ENCODE measurements around the gene AHNAK.

The AHNAK gene

GRCh38 chr11:62542750-62543567 is 3.6 kb downstream of the AHNAK start:
- DNase-seq (ENCODE audit: low spot score): peak; percentile 83
- TF ChIP-seq, protein P1, sequence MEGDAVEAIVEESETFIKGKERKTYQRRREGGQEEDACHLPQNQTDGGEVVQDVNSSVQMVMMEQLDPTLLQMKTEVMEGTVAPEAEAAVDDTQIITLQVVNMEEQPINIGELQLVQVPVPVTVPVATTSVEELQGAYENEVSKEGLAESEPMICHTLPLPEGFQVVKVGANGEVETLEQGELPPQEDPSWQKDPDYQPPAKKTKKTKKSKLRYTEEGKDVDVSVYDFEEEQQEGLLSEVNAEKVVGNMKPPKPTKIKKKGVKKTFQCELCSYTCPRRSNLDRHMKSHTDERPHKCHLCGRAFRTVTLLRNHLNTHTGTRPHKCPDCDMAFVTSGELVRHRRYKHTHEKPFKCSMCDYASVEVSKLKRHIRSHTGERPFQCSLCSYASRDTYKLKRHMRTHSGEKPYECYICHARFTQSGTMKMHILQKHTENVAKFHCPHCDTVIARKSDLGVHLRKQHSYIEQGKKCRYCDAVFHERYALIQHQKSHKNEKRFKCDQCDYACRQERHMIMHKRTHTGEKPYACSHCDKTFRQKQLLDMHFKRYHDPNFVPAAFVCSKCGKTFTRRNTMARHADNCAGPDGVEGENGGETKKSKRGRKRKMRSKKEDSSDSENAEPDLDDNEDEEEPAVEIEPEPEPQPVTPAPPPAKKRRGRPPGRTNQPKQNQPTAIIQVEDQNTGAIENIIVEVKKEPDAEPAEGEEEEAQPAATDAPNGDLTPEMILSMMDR (IDR thresholded peaks at IDR 0.05; ENCODE audit: extremely low read depth, insufficient read depth, missing control alignments): peak; percentile 99
- in situ Hi-C loops (cut with MboI; ENCODE audit: low pct_unique_long_range_greater_than_20kb, low sequenced_read_pairs, unreplicated experiment): no loop called here

DNA sequence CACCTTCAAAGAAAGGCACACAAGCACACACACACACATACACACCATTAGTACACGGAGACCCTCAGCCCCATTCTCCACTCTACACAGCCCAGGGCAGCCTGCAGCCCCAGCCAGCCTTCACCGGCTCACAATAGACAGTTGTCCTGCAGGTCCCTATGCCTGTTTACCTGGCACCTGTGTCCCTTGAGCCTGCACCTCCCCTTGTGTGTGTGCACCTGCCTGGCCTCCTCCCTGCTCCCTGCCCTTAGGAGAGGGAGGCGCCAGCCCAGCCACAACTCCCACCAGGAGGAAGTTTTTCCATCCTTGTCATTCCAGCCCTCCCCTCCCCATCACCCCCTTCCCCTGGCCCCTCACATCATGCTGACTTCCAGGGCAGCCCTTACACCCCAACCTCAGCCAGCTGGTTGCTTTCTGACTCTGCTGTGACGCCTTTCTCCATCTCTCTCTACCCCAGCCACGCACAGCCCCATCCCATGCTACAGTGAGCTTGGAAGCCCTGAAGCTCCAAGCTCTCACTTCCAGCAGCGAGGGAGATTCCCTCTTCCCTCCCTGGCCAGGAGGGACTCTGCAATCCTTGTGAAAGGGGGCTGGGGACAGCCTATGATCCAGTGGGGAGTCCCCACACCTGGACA is 4.4 kb downstream of the AHNAK start:
- TF ChIP-seq, protein P1 (IDR thresholded peaks at IDR 0.05; ENCODE audit: extremely low read depth, insufficient read depth, missing control alignments): no peak
- peak; percentile 23 for DNase-seq (ENCODE audit: low spot score)
- in situ Hi-C loops (cut with MboI; ENCODE audit: low pct_unique_long_range_greater_than_20kb, low sequenced_read_pairs, unreplicated experiment): no loop called here

GRCh38 chr11:62540804-62541701 is 5.6 kb downstream of the AHNAK start:
- peak; percentile 78 for DNase-seq (ENCODE audit: low spot score)
- in situ Hi-C loops (cut with MboI; ENCODE audit: low pct_unique_long_range_greater_than_20kb, low sequenced_read_pairs, unreplicated experiment): no loop called here
- TF ChIP-seq, protein P1 (IDR thresholded peaks at IDR 0.05; ENCODE audit: extremely low read depth, insufficient read depth, missing control alignments): no peak

GRCh38 chr11:62539238-62539925 is 7.2 kb downstream of the AHNAK start:
- peak; percentile 34 for DNase-seq (ENCODE audit: low spot score)

GRCh38 chr11:62538470-62539237 is 8.0 kb downstream of the AHNAK start:
- TF ChIP-seq, protein P1 (IDR thresholded peaks at IDR 0.05; ENCODE audit: extremely low read depth, insufficient read depth, missing control alignments): no peak
- in situ Hi-C loops (cut with MboI; ENCODE audit: low pct_unique_long_range_greater_than_20kb, low sequenced_read_pairs, unreplicated experiment): no loop called here

More at GRCh38 chr11:62539238-62539925, 7.2 kb downstream of the AHNAK start:
- in situ Hi-C loops (cut with MboI; ENCODE audit: low pct_unique_long_range_greater_than_20kb, low sequenced_read_pairs, unreplicated experiment): no loop called here
- TF ChIP-seq, protein P1 (IDR thresholded peaks at IDR 0.05; ENCODE audit: extremely low read depth, insufficient read depth, missing control alignments): no peak

More at GRCh38 chr11:62538470-62539237, 8.0 kb downstream of the AHNAK start:
- peak; percentile 4 for DNase-seq (ENCODE audit: low spot score)

Measured in GM13977 (cell line).